ENCODE measurements around the gene WFIKKN1.

Gene WFIKKN1, protein sequence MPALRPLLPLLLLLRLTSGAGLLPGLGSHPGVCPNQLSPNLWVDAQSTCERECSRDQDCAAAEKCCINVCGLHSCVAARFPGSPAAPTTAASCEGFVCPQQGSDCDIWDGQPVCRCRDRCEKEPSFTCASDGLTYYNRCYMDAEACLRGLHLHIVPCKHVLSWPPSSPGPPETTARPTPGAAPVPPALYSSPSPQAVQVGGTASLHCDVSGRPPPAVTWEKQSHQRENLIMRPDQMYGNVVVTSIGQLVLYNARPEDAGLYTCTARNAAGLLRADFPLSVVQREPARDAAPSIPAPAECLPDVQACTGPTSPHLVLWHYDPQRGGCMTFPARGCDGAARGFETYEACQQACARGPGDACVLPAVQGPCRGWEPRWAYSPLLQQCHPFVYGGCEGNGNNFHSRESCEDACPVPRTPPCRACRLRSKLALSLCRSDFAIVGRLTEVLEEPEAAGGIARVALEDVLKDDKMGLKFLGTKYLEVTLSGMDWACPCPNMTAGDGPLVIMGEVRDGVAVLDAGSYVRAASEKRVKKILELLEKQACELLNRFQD

DNA sequence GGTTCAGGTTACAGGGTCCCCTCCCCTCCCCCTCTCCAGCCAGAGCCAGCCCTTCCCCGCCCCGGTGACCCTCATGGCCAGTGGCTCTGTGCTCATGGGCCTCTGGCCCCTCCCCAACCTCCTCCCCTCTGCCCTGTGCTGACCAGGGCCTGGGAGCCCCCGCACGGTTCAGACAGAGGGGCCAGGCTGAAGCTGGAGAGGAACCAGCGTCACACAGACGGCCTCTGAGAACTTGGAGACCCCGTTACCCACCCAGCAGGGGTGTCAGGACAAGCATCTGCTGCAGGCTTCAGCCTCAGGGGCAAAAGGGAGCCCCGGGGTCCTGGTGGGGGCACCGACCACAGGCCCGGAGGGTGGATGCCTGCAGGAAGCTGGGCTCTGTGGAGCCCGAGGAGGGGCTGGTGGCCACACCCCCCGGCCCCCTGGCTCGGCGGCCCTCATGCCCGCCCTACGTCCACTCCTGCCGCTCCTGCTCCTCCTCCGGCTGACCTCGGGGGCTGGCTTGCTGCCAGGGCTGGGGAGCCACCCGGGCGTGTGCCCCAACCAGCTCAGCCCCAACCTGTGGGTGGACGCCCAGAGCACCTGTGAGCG, at the start of gene WFIKKN1:
WFIKKN1 (plus strand) TSS at position 171 of the 591 bp plus-strand sequence; CDS start at position 440, 269 bp downstream.
- H3K36me3 ChIP-seq (replicated peaks; ENCODE audit: low read depth, low read length), result peaks cover 12% of the 10 kb centered on the region
- H3K4me3 ChIP-seq (ENCODE audit: low read length), result no peak within 1 kb of the TSS
- peaks cover 14% of the 10 kb centered on the region for H3K79me2 ChIP-seq (ENCODE audit: low read length)
- peaks cover 10% of the 10 kb centered on the region; the same call in 1 of the 2 replicates for H4K20me1 ChIP-seq (ENCODE audit: insufficient read depth, low read length)
- no peak within 1 kb of the TSS for H3K9ac ChIP-seq (ENCODE audit: low read length)
- no peak within 1 kb of the TSS for H3K4me2 ChIP-seq (ENCODE audit: low read length)
- H3K4me1 ChIP-seq (ENCODE audit: low read length), result peaks cover 7% of the 10 kb centered on the region
- no peaks in the 10 kb centered on the region for H3K9me3 ChIP-seq (ENCODE audit: insufficient read depth, low read length)
- no peaks in the 10 kb centered on the region for H3K27me3 ChIP-seq (ENCODE audit: low read depth, low read length)
- no peak within 1 kb of the TSS for H2AFZ ChIP-seq (ENCODE audit: low read depth, low read length)
- no peak within 1 kb of the TSS for H3K27ac ChIP-seq (ENCODE audit: low read length)
- TF ChIP-seq, protein P1, sequence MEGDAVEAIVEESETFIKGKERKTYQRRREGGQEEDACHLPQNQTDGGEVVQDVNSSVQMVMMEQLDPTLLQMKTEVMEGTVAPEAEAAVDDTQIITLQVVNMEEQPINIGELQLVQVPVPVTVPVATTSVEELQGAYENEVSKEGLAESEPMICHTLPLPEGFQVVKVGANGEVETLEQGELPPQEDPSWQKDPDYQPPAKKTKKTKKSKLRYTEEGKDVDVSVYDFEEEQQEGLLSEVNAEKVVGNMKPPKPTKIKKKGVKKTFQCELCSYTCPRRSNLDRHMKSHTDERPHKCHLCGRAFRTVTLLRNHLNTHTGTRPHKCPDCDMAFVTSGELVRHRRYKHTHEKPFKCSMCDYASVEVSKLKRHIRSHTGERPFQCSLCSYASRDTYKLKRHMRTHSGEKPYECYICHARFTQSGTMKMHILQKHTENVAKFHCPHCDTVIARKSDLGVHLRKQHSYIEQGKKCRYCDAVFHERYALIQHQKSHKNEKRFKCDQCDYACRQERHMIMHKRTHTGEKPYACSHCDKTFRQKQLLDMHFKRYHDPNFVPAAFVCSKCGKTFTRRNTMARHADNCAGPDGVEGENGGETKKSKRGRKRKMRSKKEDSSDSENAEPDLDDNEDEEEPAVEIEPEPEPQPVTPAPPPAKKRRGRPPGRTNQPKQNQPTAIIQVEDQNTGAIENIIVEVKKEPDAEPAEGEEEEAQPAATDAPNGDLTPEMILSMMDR (IDR thresholded peaks at IDR 0.05; ENCODE audit: low read depth, low read length), result no peak
- TF ChIP-seq EZH2phosphoT487 (IDR thresholded peaks at IDR 0.05; ENCODE audit: low read depth), result no peak

DNA sequence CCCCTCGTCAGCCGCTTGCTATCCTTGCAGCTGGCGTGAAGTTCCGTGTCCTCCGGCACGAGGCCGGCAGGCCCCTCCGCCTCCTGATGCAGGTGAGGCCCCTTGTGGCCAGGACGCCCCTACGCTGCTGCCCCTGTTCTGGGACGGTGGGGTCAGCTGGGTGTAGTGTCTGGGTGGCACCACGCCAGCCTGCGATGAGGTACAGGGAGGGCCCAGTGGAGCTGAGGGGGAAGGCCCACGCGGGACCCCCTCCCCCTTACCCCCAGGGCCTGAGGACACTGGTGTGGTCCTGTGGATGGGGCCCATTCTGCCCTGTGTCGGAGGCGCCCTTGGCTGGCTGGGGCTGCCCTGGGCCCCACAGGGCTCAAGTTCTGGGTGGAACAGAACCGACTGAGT, 48.6 kb upstream of the WFIKKN1 start:
- Histone ChIP-seq H3K27ac (ENCODE audit: low read length) (no peak overlapping the region), H3K79me2 (ENCODE audit: low read length) (peaks cover 3% of the 10 kb centered on the region), H3K4me1 (ENCODE audit: low read length) (no peaks in the 10 kb centered on the region), H3K36me3 (replicated peaks; ENCODE audit: low read depth, low read length) (peaks cover under 1% of the 10 kb centered on the region), H3K9ac (ENCODE audit: low read length) (no peak overlapping the region), H2AFZ (ENCODE audit: low read depth, low read length) (no peak overlapping the region), H3K9me3 (ENCODE audit: insufficient read depth, low read length) (no peaks in the 10 kb centered on the region), H4K20me1 (ENCODE audit: insufficient read depth, low read length) (no peaks in the 10 kb centered on the region), H3K27me3 (ENCODE audit: low read depth, low read length) (no peaks in the 10 kb centered on the region; the same call in 1 of the 2 replicates), H3K4me2 (ENCODE audit: low read length) (no peak overlapping the region), H3K4me3 (ENCODE audit: low read length) (no peak overlapping the region)
- TF ChIP-seq, protein P1 (IDR thresholded peaks at IDR 0.05; ENCODE audit: low read depth, low read length), result no peak
- TF ChIP-seq EZH2phosphoT487 (IDR thresholded peaks at IDR 0.05; ENCODE audit: low read depth), result no peak

DNA sequence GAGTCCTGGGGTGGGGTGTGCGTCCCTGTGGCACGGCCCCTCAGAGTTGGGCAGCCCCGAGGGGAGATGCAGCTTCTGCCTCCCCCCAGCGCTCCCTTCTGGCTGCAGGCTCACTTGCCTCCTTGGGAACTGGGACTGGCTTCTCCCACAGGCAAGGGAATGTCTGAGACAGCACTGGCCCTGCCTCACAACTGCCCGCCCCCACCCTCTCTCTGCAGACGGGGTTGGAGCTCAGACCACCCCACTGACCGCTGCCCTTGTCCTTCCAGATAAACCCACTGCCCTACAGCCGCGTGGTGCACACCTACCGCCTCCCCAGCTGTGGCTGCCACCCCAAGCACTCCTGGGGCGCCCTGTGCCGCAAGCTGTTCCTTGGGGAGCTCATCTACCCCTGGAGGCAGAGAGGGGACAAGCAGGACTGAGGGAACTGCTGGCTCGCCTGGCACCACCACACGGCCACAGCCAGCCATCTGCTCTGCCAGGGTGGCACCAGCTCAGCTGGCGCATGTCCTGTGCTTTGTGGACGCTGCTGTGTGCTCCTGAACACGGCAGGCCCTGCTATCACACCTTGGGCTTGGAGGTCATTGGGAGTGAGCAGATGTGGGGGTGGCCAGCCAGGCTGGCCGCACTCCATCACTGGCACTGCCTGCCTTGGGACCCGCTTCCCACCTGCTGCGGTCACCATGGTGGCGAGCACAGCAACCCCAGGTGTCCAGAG, 48.0 kb upstream of the WFIKKN1 start:
- peaks cover 8% of the 10 kb centered on the region for H3K79me2 ChIP-seq (ENCODE audit: low read length)
- H2AFZ ChIP-seq (ENCODE audit: low read depth, low read length), result no peak overlapping the region
- TF ChIP-seq, protein P1 (IDR thresholded peaks at IDR 0.05; ENCODE audit: low read depth, low read length), result no peak
- TF ChIP-seq EZH2phosphoT487 (IDR thresholded peaks at IDR 0.05; ENCODE audit: low read depth), result no peak
- peaks cover 4% of the 10 kb centered on the region for H3K36me3 ChIP-seq (replicated peaks; ENCODE audit: low read depth, low read length)
- H3K4me1 ChIP-seq (ENCODE audit: low read length), result peaks cover 5% of the 10 kb centered on the region
- H3K4me2 ChIP-seq (ENCODE audit: low read length), result no peak overlapping the region
- no peak overlapping the region for H3K9ac ChIP-seq (ENCODE audit: low read length)
- H3K27me3 ChIP-seq (ENCODE audit: low read depth, low read length), result no peaks in the 10 kb centered on the region; the same call in 1 of the 2 replicates
- H3K27ac ChIP-seq (ENCODE audit: low read length), result no peak overlapping the region
- H4K20me1 ChIP-seq (ENCODE audit: insufficient read depth, low read length), result no peaks in the 10 kb centered on the region
- H3K4me3 ChIP-seq (ENCODE audit: low read length), result no peak overlapping the region
- H3K9me3 ChIP-seq (ENCODE audit: insufficient read depth, low read length), result no peaks in the 10 kb centered on the region
